Kasumi-1 (cell line): ENCODE results near the gene TTLL5.
A peak's percentile ranks its signal among the peaks of the same experiment; 100 is the strongest.
"Not testable (repeated sequence)": the region's sequence is repeated elsewhere in the genome, so short reads cannot be mapped to it uniquely, and the experiment has no call there.

Experiments
- DNase-seq, 2 experiments: peaks; one replicate each; lab custom pipeline; 2025; lab: John Stamatoyannopoulos, UW

The TTLL5 gene

GRCh38 chr14:75907756-75908359 is 246.8 kb downstream of the TTLL5 start:
- DNase-seq, result no peak

GRCh38 chr14:75909630-75910029 is 248.6 kb downstream of the TTLL5 start:
- DNase-seq, result no peak

- no peak for DNase-seq
These were observed 249.0 kb downstream of the TTLL5 start for GRCh38 chr14:75910048-75910447.

GRCh38 chr14:75911883-75912282 is 250.8 kb downstream of the TTLL5 start:
- DNase-seq, result no peak

GRCh38 chr14:75913183-75913582 is 252.1 kb downstream of the TTLL5 start:
- no peak for DNase-seq

- DNase-seq, result no peak
These were observed 254.0 kb downstream of the TTLL5 start for GRCh38 chr14:75915045-75915444.

- DNase-seq, result no peak
These were observed 256.4 kb downstream of the TTLL5 start for GRCh38 chr14:75917322-75917945.

- DNase-seq, result no peak
These were observed 256.9 kb downstream of the TTLL5 start for GRCh38 chr14:75917946-75918335.

- not testable (repeated sequence) for DNase-seq
These were observed 259.4 kb downstream of the TTLL5 start for GRCh38 chr14:75920421-75920820.

- not testable (repeated sequence) for DNase-seq
These were observed 264.2 kb downstream of the TTLL5 start for GRCh38 chr14:75925141-75925840.

- no peak for DNase-seq
These were observed 265.5 kb downstream of the TTLL5 start for GRCh38 chr14:75926431-75927115.

- no peak for DNase-seq
These were observed 266.6 kb downstream of the TTLL5 start for GRCh38 chr14:75927564-75928087.

GRCh38 chr14:75928690-75929181 is 267.7 kb downstream of the TTLL5 start:
- no peak for DNase-seq

GRCh38 chr14:75933712-75934296 is 272.8 kb downstream of the TTLL5 start:
- no peak for DNase-seq

- peak; percentile 25 to 48 for DNase-seq
These were observed 274.1 kb downstream of the TTLL5 start for GRCh38 chr14:75934998-75935628.

GRCh38 chr14:75939200-75939599 is 278.2 kb downstream of the TTLL5 start:
- DNase-seq, result no peak

- DNase-seq, result no peak
These were observed 280.0 kb downstream of the TTLL5 start for GRCh38 chr14:75941030-75941429.

GRCh38 chr14:75944607-75945241 is 283.7 kb downstream of the TTLL5 start:
- no peak for DNase-seq

GRCh38 chr14:75946785-75947184 is 285.7 kb downstream of the TTLL5 start:
- no peak for DNase-seq

- DNase-seq, result no peak
These were observed 291.4 kb downstream of the TTLL5 start for GRCh38 chr14:75952489-75952888.

- DNase-seq, result no peak
These were observed 298.0 kb downstream of the TTLL5 start for GRCh38 chr14:75959031-75959430.
